Measurements from ENCODE around the gene KCNMA1. TPM values are rescaled to one million over a fixed set of nuclear protein-coding genes. Genes with fewer than 3 reads are reported as not detected.

Gene KCNMA1
- total and polyA plus RNA-seq, 10 of the 15 experiments (the other 5 are each of a cell fraction or from before 2014, with no cell fraction given) = 8.5 to 77.0 (median 21.3) TPM

DNA sequence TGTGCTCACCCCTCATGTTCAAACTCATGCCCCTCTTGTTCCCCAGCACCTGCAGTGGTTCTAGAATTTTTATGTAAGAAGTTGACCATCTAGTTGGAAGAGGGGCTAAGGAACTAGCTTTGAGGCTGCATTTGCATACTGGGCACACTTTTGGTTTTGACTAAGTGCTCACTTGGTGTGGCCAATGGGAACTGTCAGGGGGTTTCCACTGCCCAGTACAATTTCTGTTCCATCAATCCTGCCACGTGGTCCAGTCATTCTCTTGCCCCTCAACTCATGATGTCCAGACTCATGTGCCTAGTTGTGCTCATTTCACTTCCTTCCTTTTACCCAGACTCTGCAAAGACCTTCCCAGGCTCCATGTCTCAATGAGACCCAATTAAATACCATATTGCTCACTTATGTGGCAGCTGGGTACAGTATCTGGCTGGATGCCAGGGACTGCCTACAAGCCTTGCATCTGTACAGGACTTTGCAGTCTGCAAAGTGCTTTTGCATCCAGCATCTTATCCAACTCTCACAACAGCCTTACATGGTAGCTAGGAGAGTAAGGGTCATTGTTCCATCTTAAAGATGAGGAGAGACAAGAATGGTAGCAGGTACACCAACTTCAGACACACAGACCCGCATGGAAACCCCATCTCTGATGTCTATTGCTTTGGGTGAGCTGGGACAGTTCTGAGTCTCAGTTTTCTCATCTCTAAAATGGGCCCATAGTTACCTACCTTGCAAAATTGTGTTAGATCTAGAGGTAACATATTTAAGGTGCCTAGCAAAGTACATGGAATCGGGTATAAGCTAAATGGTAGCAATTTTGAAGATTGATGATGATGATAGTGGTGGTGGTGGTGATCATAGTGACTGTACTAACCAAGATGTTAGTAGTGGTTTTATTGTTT, 30.1 kb upstream of the KCNMA1 start (continued):
- TF ChIP-seq, protein P1, sequence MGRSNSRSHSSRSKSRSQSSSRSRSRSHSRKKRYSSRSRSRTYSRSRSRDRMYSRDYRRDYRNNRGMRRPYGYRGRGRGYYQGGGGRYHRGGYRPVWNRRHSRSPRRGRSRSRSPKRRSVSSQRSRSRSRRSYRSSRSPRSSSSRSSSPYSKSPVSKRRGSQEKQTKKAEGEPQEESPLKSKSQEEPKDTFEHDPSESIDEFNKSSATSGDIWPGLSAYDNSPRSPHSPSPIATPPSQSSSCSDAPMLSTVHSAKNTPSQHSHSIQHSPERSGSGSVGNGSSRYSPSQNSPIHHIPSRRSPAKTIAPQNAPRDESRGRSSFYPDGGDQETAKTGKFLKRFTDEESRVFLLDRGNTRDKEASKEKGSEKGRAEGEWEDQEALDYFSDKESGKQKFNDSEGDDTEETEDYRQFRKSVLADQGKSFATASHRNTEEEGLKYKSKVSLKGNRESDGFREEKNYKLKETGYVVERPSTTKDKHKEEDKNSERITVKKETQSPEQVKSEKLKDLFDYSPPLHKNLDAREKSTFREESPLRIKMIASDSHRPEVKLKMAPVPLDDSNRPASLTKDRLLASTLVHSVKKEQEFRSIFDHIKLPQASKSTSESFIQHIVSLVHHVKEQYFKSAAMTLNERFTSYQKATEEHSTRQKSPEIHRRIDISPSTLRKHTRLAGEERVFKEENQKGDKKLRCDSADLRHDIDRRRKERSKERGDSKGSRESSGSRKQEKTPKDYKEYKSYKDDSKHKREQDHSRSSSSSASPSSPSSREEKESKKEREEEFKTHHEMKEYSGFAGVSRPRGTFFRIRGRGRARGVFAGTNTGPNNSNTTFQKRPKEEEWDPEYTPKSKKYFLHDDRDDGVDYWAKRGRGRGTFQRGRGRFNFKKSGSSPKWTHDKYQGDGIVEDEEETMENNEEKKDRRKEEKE (IDR thresholded peaks at IDR 0.05) = no peak
- no peak for TF ChIP-seq MTA2 (IDR thresholded peaks at IDR 0.05; ENCODE audit: low read depth)
- TF ChIP-seq, protein P2, sequence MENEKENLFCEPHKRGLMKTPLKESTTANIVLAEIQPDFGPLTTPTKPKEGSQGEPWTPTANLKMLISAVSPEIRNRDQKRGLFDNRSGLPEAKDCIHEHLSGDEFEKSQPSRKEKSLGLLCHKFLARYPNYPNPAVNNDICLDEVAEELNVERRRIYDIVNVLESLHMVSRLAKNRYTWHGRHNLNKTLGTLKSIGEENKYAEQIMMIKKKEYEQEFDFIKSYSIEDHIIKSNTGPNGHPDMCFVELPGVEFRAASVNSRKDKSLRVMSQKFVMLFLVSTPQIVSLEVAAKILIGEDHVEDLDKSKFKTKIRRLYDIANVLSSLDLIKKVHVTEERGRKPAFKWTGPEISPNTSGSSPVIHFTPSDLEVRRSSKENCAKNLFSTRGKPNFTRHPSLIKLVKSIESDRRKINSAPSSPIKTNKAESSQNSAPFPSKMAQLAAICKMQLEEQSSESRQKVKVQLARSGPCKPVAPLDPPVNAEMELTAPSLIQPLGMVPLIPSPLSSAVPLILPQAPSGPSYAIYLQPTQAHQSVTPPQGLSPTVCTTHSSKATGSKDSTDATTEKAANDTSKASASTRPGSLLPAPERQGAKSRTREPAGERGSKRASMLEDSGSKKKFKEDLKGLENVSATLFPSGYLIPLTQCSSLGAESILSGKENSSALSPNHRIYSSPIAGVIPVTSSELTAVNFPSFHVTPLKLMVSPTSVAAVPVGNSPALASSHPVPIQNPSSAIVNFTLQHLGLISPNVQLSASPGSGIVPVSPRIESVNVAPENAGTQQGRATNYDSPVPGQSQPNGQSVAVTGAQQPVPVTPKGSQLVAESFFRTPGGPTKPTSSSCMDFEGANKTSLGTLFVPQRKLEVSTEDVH (IDR thresholded peaks at IDR 0.05; ENCODE audit: low read depth, partially characterized antibody) = no peak
- TF ChIP-seq, protein P3, sequence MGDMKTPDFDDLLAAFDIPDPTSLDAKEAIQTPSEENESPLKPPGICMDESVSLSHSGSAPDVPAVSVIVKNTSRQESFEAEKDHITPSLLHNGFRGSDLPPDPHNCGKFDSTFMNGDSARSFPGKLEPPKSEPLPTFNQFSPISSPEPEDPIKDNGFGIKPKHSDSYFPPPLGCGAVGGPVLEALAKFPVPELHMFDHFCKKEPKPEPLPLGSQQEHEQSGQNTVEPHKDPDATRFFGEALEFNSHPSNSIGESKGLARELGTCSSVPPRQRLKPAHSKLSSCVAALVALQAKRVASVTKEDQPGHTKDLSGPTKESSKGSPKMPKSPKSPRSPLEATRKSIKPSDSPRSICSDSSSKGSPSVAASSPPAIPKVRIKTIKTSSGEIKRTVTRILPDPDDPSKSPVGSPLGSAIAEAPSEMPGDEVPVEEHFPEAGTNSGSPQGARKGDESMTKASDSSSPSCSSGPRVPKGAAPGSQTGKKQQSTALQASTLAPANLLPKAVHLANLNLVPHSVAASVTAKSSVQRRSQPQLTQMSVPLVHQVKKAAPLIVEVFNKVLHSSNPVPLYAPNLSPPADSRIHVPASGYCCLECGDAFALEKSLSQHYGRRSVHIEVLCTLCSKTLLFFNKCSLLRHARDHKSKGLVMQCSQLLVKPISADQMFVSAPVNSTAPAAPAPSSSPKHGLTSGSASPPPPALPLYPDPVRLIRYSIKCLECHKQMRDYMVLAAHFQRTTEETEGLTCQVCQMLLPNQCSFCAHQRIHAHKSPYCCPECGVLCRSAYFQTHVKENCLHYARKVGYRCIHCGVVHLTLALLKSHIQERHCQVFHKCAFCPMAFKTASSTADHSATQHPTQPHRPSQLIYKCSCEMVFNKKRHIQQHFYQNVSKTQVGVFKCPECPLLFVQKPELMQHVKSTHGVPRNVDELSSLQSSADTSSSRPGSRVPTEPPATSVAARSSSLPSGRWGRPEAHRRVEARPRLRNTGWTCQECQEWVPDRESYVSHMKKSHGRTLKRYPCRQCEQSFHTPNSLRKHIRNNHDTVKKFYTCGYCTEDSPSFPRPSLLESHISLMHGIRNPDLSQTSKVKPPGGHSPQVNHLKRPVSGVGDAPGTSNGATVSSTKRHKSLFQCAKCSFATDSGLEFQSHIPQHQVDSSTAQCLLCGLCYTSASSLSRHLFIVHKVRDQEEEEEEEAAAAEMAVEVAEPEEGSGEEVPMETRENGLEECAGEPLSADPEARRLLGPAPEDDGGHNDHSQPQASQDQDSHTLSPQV (IDR thresholded peaks at IDR 0.05) = no peak
- no peak for TF ChIP-seq TAF1 (IDR thresholded peaks at IDR 0.05; ENCODE audit: borderline replicate concordance, low read depth, low read length)
- no peak for TF ChIP-seq POLR2A (IDR thresholded peaks at IDR 0.05; ENCODE audit: low read depth, low read length)
- TF ChIP-seq NRF1 (conservative IDR thresholded peaks at IDR 0.05; ENCODE audit: low read depth, low read length) = no peak
- no peak for TF ChIP-seq ZNF274 (IDR thresholded peaks at IDR 0.05; ENCODE audit: insufficient read depth, insufficient read length)
- TF ChIP-seq, protein P4, sequence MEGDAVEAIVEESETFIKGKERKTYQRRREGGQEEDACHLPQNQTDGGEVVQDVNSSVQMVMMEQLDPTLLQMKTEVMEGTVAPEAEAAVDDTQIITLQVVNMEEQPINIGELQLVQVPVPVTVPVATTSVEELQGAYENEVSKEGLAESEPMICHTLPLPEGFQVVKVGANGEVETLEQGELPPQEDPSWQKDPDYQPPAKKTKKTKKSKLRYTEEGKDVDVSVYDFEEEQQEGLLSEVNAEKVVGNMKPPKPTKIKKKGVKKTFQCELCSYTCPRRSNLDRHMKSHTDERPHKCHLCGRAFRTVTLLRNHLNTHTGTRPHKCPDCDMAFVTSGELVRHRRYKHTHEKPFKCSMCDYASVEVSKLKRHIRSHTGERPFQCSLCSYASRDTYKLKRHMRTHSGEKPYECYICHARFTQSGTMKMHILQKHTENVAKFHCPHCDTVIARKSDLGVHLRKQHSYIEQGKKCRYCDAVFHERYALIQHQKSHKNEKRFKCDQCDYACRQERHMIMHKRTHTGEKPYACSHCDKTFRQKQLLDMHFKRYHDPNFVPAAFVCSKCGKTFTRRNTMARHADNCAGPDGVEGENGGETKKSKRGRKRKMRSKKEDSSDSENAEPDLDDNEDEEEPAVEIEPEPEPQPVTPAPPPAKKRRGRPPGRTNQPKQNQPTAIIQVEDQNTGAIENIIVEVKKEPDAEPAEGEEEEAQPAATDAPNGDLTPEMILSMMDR (IDR thresholded peaks at IDR 0.05 in 2 of 3, conservative IDR thresholded peaks at IDR 0.05 in 1 of 3; ENCODE audit: control insufficient read depth in 2 of 3, extremely low read depth in 1 of 3, insufficient read depth in 1 of 3, low read depth in 3 of 3, low read length in 3 of 3) = no peak
- TF ChIP-seq KDM1A (IDR thresholded peaks at IDR 0.05; ENCODE audit: borderline replicate concordance) = no peak
- no peak for TF ChIP-seq NFXL1 (IDR thresholded peaks at IDR 0.05; ENCODE audit: borderline replicate concordance)
- TF ChIP-seq, protein P5, sequence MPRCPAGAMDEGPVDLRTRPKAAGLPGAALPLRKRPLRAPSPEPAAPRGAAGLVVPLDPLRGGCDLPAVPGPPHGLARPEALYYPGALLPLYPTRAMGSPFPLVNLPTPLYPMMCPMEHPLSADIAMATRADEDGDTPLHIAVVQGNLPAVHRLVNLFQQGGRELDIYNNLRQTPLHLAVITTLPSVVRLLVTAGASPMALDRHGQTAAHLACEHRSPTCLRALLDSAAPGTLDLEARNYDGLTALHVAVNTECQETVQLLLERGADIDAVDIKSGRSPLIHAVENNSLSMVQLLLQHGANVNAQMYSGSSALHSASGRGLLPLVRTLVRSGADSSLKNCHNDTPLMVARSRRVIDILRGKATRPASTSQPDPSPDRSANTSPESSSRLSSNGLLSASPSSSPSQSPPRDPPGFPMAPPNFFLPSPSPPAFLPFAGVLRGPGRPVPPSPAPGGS (IDR thresholded peaks at IDR 0.05; ENCODE audit: borderline replicate concordance, insufficient read depth, low read depth, low read length, poor library complexity, severe bottlenecking) = no peak
- no peak for TF ChIP-seq SUPT20H (IDR thresholded peaks at IDR 0.05; ENCODE audit: borderline replicate concordance, control insufficient read depth, low read depth, low read length)
